Transverse colon (tissue), 4 donors: ENCODE data around the gene ECM2. TPM values are rescaled to one million over a fixed set of nuclear protein-coding genes. Genes with fewer than 3 reads are reported as not detected.

Source experiments
- DNase-seq: peaks from one replicate; pipeline ENCODE4 v3.0.0-alpha.2; 2019
- H3K27ac ChIP-seq, 4 donors: fragments of 200-600 bp; sonication (generic); 2 replicates each; pipeline ENCODE4 v1.5.1; 2016 to 2018; ENCODE audit warnings: inconsistent platforms in 4 of 4
- H3K27me3 ChIP-seq: fragments of 200-600 bp; sonication (generic); 2 replicates; pipeline ENCODE4 v1.5.1; 2017; ENCODE audit warnings: inconsistent platforms
- H3K36me3 ChIP-seq, 4 donors: fragments of 200-600 bp; sonication (generic); 2 replicates each; pipeline ENCODE4 v1.5.1; 2017 to 2019; ENCODE audit warnings: inconsistent platforms in 4 of 4
- H3K4me1 ChIP-seq, 4 donors: fragments of 200-600 bp; sonication (generic); 2 replicates each; pipeline ENCODE4 v1.5.1; 2017 to 2020; ENCODE audit warnings: inconsistent platforms in 4 of 4
- H3K4me3 ChIP-seq, 4 donors: fragments of 200-600 bp; sonication (generic); 1 replicate in 1 of 4; 2 replicates in 3 of 4; pipeline versions ENCODE4 v1.5.1 to v1.6.1; 2017 to 2019; ENCODE audit warnings: inconsistent platforms in 4 of 4
- H3K9me3 ChIP-seq, 2 donors: fragments of 200-600 bp; sonication (generic); 2 replicates each; pipeline ENCODE4 v1.5.1; 2017 to 2019; ENCODE audit warnings: inconsistent platforms in 2 of 2
- EP300 ChIP-seq: sonication (generic); formaldehyde crosslinking; IDR thresholded peaks from one replicate; pipeline ENCODE4 v1.6.1; 2017; ENCODE audit warnings: antibody characterized with exemption, low read depth
- POLR2A ChIP-seq: fragments of 450-650 bp; IDR thresholded peaks from one replicate; pipeline ENCODE4 v1.6.1; 2016; ENCODE audit warnings: antibody characterized with exemption, mild to moderate bottlenecking, moderate library complexity
- POLR2AphosphoS5 ChIP-seq, 3 donors: sonication (generic); formaldehyde crosslinking; IDR thresholded peaks; one replicate each; pipeline ENCODE4 v1.6.1; 2016; ENCODE audit warnings: antibody characterized with exemption in 3 of 3
- WGBS, 2 donors: methylation state at CpG; one replicate each; pipeline ENCODE4 v1.1.5; 2018; ENCODE audit warnings: low coverage in 1 of 2; 5-methylcytosine and 5-hydroxymethylcytosine counted together
- in situ Hi-C, 4 donors: fragments of 200-750 bp; cut with MboI; loops; one replicate each; pipeline versions ENCODE4 v1.15.0 to v1.15.1; 2017; ENCODE audit warnings: low sequenced_read_pairs in 3 of 4, low pct_ligation_motif_present in 1 of 4, low pct_unique_long_range_greater_than_20kb in 1 of 4
- intact Hi-C: fragments of 100-400 bp; cut with DNase I; formaldehyde crosslinking; loops from one replicate; pipeline ENCODE4 v1.15.1; 2023; ENCODE audit warnings: low total_unique reads
- total RNA-seq, 4 donors: library from RNA; depleted of rRNA; stranded (reverse); fragments of >200 nt; gene quantifications; one replicate each; pipeline ENCODE4 v1.1.0, GENCODE V29; 2016
- TF ChIP-seq, protein P1 (sequence below), 5 experiments: fragments of 200-600 bp in 3 of 5; fragments of 450-650 bp in 2 of 5; sonication (generic) in 3 of 5; IDR thresholded peaks; 1 replicate in 2 of 5; 2 replicates in 3 of 5; pipeline ENCODE4 v1.5.1; 2016 to 2017; ENCODE audit warnings: antibody characterized with exemption in 5 of 5, inconsistent platforms in 3 of 5, mild to moderate bottlenecking in 2 of 5, moderate library complexity in 1 of 5

ECM2 gene
- total RNA-seq, 4 donors from 2014 or later: 0.37 to 7.2 (median 3.1) TPM

DNA sequence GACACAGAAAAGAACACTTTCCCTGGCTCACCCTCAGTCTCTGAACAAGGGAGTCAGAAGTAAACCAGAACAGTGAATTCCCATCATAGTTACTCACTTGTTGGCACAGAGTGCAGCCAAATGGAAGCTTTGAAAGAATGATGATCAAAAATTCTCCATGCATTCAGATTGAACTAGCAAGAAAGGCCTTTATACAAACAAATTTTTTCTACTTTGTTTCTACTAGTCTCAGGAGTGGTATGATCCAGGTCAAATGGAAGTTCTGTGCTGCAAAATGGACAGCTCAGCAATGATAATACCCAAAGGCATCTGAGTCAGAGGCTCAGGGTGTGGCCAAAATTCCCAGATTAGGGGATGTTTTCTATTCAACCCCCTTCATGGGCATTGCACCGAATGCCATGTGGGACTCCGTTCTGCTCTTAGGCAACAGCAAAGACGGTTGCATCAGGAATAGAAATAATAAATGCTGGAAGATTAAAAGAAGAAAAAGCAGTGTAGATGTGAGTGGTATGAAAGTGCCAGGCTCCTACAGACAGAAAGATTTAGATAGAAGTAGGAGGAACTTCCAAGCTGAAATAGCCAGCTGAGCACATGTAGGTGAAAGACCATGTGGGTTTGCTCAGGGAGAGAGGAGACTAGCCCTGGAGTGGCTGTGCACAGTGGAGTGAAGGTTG lies 29.5 kb downstream of the ECM2 start:
- Histone ChIP-seq H3K36me3 (no peaks in the 10 kb centered on the region), H3K4me1 (peaks cover 11 to 37% (median 19%) of the 10 kb centered on the region in 4 donors), H3K27ac (peak overlapping the region; percentile 62 to 83 (median 70)), H3K9me3 (no peaks in the 10 kb centered on the region), H3K4me3 (no peak overlapping the region), H3K27me3 (no peaks in the 10 kb centered on the region)
- peak; percentile 12 to 63 (median 15) for TF ChIP-seq POLR2AphosphoS5 (IDR thresholded peaks at IDR 0.05)
- TF ChIP-seq, protein P1, sequence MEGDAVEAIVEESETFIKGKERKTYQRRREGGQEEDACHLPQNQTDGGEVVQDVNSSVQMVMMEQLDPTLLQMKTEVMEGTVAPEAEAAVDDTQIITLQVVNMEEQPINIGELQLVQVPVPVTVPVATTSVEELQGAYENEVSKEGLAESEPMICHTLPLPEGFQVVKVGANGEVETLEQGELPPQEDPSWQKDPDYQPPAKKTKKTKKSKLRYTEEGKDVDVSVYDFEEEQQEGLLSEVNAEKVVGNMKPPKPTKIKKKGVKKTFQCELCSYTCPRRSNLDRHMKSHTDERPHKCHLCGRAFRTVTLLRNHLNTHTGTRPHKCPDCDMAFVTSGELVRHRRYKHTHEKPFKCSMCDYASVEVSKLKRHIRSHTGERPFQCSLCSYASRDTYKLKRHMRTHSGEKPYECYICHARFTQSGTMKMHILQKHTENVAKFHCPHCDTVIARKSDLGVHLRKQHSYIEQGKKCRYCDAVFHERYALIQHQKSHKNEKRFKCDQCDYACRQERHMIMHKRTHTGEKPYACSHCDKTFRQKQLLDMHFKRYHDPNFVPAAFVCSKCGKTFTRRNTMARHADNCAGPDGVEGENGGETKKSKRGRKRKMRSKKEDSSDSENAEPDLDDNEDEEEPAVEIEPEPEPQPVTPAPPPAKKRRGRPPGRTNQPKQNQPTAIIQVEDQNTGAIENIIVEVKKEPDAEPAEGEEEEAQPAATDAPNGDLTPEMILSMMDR (IDR thresholded peaks at IDR 0.05): no peak
- WGBS, 2 donors: 78 to 100% methylated on average over 3 of the region's 3 CpGs
- intact Hi-C loops (loop anchor here (10.0 kb wide), 1 partner anchor 108 kb away; no protein-coding TSS in a partner anchor), in situ Hi-C loops (loop anchor here in 1 of 4 donors (10.0 kb wide), 1 partner anchor 128 kb away; no protein-coding TSS in a partner anchor)
- no peak for DNase-seq

DNA sequence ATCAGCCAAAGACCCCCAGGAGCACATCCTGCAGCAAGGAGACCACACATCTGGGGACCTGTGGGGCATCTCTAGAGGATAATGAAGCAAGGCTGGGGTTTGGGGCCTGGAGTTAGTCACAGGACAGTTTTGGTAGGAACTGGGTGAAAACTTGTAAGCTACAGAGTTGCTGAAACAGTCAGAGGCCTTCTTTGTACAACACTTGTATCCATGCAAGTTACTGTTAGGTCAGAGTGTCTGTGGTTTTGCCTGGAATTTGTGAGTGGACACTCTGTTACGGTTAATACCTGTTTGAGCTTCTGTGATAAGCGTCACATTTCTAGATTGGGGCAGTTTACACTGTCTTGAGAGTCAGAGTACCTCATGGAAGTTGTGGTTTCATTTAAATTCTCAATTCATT lies 30.9 kb downstream of the ECM2 start:
- Histone ChIP-seq H3K9me3 (no peaks in the 10 kb centered on the region), H3K27me3 (no peaks in the 10 kb centered on the region), H3K4me1 (peaks cover 11 to 37% (median 19%) of the 10 kb centered on the region in 4 donors), H3K27ac (peak overlapping the region; percentile 58 to 83 (median 69)), H3K4me3 (no peak overlapping the region), H3K36me3 (no peaks in the 10 kb centered on the region)
- TF ChIP-seq POLR2A (no peak), EP300 (no peak), POLR2AphosphoS5 (IDR thresholded peaks at IDR 0.05) (no peak)
- TF ChIP-seq, protein P1 (IDR thresholded peaks at IDR 0.05): no peak
- in situ Hi-C loops: loop anchor here in 1 of 4 donors (10.0 kb wide), 1 partner anchor 130 kb away; no protein-coding TSS in a partner anchor
- DNase-seq: no peak
- 98% methylated on average over 2 of the region's 2 CpGs; no CpG with 5 or more reads in 1 of the 2 donors for WGBS, 2 donors
- intact Hi-C loops: loop anchor here (10.0 kb wide), 1 partner anchor 110 kb away; no protein-coding TSS in a partner anchor

DNA sequence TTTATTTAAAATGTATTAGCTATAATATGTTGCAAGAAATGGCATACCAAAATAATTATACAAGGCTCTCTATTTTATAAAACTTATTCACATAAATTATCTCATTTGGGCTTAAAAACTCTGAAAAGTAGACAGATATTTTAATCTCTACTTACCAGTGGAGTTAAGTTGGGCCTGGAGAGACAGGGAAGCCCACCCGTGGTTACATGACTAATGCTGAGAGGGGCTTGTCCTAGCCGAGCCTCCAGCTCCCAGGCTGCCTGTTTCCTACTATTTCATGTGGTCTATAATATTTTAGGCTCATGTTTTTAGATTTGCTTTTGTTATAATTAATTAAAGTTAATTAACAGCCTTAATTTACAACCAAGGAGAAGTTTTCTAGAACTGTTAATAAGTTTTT lies 32.6 kb downstream of the ECM2 start:
- DNase-seq: no peak
- Histone ChIP-seq H3K27ac (no peak overlapping the region), H3K4me3 (no peak overlapping the region), H3K27me3 (no peaks in the 10 kb centered on the region), H3K36me3 (no peaks in the 10 kb centered on the region), H3K9me3 (no peaks in the 10 kb centered on the region), H3K4me1 (peaks cover 8 to 35% (median 16%) of the 10 kb centered on the region in 4 donors)
- TF ChIP-seq POLR2AphosphoS5 (IDR thresholded peaks at IDR 0.05) (no peak), POLR2A (no peak), EP300 (no peak)
- TF ChIP-seq, protein P1 (IDR thresholded peaks at IDR 0.05): no peak
- in situ Hi-C loops (loop anchor here in 1 of 4 donors (10.0 kb wide), 1 partner anchor 132 kb away; no protein-coding TSS in a partner anchor), intact Hi-C loops (loop anchor here (10.0 kb wide), 1 partner anchor 112 kb away; no protein-coding TSS in a partner anchor)
- 82 to 100% methylated on average over 1 to 2 of the region's 2 CpGs for WGBS, 2 donors

DNA sequence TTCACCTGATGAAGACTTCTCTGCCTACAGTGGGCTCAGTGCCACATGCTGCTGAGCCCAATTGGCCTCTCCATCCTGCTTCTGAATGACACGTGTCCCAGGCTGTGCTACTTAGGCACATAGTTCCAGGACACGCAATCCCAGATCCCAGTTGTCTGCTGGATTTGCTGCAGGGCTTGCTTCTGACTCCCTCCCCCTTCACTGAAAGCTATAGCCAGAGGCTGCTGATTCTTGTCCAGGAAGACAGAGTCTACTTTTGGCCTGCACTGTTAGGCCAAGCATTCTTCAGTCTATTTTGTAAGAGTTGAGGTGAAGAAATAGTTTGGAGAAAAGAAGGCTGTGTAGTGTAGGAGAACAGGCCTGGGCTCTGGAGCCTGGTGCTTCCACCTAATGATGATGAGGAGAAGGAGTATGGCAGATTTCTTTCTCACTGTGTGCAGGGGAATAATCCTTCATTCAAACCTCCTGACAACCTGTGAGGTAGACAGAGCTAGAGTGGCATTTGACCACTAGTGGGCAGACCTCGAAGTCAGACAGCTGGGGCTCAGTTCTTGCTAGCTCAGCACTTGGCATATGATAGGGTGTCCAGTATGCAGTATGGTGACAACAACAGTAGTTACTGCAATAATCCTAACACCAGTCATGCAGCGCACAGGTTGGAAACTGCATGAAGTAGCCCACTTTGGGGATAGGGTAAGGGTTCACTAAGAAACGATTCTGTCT lies 34.0 kb downstream of the ECM2 start:
- peaks cover 4 to 21% (median 4%) of the 10 kb centered on the region in 4 donors for H3K4me1 ChIP-seq
- WGBS, 2 donors: 70 to 76% methylated on average over 2 to 5 of the region's 5 CpGs
- in situ Hi-C loops (loop anchor here in 1 of 4 donors (10.0 kb wide), 1 partner anchor 133 kb away; no protein-coding TSS in a partner anchor), intact Hi-C loops (loop anchor here (10.0 kb wide), 1 partner anchor 113 kb away; no protein-coding TSS in a partner anchor)
- no peaks in the 10 kb centered on the region for H3K9me3 ChIP-seq
- H3K36me3 ChIP-seq: no peaks in the 10 kb centered on the region
- no peak for TF ChIP-seq POLR2A
- TF ChIP-seq POLR2AphosphoS5 (IDR thresholded peaks at IDR 0.05): peak in 2 of 3 donors; percentile 25 to 54
- TF ChIP-seq, protein P1 (IDR thresholded peaks at IDR 0.05): peak; percentile 36 to 48 (median 42)
- H3K27ac ChIP-seq: peak overlapping the region; percentile 52 to 75 (median 60)
- no peaks in the 10 kb centered on the region for H3K27me3 ChIP-seq
- H3K4me3 ChIP-seq: no peak overlapping the region
- peak; percentile 26 for DNase-seq
